Activated CD8-positive, alpha-beta memory T cell treated with anti-CD3 and anti-CD28 coated beads for 4 hours (primary cell): ENCODE results near the gene LINGO1.

Source experiments
- DNase-seq, 2 donors: peaks; one replicate each; pipeline ENCODE4 v3.0.0-alpha.2; 2020; ENCODE audit warnings: low read depth in 2 of 2

LINGO1 gene

DNA sequence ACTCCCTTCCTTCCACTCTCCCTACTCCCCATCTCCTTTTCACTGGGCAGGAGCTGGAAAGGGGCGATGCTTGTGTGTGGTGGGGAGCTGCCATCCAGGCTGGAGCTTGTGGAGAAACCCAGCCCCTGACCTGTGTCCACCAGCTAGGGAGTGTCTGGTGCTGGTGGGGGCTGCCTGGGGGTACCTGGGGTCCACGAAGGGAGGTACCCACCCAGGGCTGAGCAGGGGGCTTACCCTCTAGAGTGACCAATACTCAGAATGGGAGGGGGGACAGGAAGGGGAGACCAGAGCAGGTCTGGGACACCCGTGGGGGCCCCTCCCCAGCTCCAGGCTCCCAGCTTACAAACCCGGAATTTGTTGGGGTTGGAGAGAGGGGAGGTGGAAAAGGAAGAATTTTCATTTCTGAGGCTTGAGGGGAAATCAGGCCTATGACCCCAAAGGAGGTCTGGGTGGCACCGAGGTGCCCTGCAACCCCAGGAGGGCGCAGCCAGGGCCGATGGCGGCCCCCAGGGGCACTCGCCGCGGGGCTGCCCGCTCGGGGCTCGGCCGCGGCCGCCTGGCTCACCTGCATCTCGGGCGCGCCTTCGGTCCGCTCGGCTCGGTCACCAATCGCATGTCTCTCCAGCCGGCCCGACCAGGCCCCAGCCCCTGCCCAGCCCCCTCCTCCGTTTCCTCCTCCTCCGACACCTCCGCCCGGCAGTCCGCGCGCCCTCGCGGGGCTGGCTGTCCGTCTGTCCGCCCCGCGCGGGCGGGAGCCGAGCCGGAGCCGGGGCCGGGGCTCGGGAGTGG is 773 bp downstream of the LINGO1 start:
- no peak for DNase-seq

DNA sequence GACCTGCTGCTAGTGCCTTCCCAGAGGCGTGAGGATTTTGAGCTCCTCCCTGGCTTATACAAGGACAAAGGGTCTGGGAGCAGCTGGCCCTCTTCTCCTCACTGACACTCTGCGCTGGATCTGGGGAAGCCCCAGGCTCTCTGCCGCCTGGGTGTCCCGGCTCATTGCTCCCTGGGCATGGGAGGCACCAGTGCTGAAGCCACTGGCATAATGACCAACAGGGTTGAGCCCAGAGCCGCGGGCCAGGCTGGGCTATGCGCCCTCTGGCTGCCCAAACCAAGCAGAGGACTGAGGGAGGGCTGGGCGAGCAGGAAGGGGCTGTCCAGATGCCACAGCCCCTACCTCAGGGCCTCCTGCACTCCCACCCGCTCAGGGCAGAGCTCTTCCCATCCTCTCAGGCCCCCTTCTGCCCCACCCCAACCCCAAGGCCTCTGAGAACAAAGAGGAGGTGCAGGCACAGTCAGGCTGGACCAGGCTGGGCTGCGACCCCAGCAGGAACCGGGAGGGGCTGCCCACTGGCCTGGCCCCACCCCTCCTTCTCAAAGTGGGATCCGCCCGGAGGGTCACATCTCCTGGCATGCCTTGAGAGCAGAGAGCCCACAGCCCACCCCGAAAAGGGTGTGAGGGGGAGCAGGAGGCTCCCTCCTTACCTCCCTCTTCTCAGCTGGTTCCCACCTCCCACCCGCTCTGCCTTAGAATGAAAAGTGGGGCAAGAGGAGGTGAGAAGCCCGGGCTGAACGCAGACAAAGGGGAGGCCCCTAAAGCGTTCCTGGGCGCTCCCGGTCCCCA is 1.6 kb downstream of the LINGO1 start:
- no peak for DNase-seq

DNA sequence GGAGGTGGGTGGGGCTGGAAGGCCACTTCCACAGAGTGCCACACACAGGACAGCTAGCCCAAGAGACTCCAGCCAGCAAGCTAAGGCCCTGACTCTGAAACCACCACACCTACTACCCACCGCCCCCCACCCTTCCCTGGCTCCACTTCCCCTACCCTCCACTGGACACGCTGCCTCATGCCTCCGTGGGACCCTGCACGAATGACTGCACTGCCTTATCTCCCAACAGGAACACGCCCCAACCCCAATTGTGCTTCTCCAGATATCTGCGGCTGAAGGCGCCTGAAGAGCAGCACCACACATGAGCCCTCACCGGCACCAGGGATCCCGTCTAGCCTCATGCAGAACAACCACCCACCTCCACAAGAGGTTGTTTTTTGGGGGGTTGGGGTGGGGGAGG is 2.7 kb downstream of the LINGO1 start:
- no peak for DNase-seq

DNA sequence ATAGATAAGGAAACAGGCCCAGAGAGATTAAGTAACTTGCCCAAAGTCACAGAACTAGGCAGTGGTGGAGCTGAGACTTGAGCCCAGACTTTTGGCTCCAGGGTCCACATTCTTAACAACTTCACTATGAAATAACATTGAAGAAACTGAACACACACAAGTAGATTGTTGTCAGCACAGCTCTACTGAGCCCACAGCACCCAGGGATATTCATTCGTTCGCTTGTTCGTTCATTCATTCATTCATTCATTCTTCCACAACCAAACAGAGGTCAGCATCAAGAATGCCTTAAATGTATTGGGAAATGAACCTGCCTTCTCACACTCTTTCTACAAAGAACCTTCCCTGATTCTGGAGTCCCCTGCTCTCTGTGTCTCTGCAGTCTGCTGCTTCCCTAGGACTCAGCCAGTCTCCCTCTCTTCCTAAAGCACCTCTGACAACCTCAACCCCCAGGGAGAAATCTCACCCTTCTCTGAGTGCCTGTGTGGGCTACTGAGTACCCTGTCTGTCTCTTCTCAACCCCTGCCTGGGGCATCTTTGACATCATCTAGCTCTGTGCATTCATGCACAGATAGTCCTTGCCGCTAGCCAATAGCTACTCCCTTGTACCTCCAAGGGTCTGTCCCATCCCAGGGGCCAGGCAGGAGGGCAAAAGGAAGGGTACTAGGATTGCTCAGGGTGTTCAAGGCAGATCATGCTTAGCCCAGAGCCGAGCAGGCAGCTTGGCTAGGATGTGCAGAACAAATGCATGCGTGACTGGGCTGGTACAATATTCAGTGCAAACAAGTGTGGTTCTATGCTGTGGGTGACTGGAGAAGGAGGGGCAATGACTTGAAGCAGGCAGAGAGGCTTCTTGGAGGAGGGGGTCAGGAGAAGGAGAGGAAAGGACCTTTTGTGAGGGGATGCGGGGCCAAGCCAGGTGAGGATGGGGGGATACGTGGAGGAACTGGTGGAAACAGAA is 3.4 kb downstream of the LINGO1 start:
- no peak for DNase-seq

DNA sequence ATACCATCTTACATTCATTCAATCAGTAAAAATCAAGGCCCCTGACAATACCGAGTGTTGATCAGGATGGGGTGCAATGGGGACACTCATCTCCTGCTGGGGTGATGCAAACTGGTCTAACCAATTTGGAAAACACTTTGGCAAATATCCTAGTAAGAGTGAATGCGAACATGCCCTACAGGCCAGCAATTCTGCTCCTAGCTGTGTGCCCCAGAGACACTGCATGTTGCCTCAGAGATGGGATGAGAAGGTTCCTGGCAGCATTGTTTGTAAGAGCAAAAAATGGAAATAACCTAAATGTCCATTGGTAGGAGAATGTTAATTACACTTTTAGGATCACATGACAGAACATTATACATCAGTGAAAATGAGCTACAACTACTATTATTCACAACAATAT is 4.7 kb downstream of the LINGO1 start:
- DNase-seq, result no peak

DNA sequence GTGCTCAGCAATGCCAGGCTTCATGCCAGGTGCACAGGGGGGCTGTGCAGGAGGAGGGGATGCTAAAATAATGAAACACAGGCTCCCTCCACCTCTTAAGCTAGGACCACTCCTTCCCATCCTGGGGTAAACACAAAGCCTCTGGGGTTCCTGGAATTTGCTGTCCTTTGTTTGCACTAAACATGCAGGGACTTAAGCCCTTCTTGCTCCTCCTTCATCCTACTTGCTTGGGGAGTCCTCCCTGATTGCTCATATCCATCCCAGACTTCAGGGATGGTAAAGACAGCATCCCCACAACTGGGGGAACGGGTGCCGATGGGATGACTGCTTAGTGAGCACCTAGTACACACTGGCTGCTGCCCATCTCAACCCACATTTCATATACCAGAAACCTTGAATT is 5.1 kb downstream of the LINGO1 start:
- no peak for DNase-seq

DNA sequence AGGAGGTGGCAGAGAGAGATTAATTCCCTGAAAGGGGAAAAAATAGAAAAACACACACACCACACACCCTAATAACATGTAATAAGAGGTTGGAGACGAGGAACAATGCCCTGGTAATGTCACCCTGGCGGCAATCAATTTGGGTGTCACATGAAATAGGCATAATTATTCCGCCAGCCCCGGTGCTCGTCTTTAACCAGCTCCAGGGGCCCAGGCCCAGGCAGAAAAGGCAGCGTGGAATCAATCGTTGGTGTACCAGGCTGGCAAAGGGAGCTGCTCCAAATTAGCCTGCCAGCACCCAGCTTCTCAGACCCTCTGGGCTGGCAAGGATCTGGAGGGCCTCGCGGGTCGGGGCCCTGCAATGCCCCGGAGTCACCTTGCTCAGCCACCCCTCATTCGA is 5.6 kb downstream of the LINGO1 start:
- DNase-seq, result no peak

DNA sequence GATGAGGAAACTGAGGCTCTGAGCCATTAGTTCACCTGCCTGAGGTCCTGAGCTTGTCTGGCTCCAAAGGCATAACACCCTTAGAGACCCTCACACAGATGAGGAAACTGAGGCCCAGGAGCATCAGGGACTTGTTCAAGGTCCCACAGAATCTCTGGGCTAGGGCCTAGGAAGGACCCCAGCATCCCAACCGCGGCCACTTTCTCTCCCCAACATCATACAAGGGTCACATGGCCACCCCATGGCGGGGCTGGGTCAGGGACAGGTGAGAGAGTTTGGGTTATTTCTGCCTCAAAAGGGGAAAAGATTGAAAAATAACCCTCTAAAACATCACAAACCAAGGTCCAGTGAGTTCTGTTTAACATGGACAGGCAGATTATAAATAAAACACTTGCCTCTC is 6.7 kb downstream of the LINGO1 start:
- no peak for DNase-seq

DNA sequence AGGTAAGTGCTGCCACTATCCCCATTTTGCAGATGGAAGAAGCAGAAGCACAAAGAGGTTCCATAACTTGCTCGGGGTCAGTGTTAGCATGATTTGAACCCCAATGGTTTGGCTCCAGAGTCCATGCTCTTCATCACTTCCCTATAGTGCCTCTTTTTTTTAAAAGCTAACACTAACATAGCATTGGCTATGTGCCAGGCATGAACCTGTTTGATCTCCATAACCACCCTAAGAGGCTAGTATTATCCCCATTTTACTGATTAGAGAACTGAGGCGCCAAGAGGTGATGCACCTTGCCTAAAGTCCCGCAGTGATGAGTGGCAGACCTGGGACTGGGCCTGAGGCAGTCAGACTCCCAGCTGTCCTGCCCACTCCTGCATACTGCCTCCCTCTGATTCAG is 7.3 kb downstream of the LINGO1 start:
- DNase-seq, result no peak

DNA sequence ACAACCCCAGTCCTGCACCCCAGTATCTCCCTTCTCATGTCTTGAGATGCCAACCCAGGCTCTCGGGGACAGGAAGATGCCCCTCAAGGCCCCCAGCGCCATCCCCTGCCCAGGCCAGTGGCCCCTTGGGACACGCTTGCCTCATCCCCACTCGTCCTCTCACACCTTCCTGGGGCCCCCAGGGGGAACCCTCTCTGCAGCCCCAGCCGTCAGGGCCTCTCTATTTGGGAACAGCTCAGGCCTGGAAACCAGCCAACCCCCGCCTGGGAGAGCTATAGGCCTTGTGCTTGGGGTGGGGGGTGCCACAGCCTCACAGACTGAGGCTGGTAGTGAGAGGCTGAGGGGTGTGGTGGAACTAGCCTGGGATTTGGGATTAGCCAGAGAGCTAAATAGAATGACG is 7.8 kb downstream of the LINGO1 start:
- DNase-seq, result no peak

DNA sequence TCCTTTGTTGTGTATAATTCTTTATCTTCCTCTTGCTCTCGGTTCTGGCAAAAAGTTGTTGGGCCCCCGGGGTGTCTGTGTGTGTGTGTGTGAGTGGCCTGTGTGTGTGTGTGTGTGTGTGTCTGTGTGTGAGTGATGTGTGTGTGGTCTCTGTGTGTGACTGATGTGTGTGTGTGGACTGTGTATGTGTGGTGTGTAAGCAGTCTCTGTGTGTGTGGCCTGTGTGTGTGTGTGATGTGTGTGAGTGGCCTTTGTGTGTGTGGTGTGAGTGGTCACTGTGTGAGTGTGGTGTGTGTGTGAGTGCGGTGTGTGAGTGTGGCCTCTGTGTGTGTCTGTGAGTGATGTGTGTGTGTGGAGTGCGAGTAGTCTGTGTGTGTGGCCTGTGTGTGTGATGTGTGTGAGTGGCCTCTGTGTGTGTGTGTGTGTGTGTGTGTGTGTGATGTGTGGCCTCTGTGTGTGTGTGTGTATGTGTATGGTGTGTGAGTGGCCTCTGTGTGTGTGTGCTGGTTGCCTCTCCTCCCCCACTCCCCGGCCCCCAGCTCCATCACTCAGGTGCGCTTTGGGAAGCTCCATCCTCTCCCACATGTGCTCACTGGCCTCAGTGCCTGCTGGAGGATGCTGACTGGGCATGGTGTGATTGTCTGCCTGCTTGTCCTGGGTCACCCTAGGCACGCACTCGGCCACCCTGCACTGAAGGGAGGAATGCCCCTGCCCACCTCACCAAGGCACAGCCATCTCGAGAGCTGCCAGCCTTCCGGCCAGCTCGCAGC is 8.8 kb downstream of the LINGO1 start:
- no peak for DNase-seq

DNA sequence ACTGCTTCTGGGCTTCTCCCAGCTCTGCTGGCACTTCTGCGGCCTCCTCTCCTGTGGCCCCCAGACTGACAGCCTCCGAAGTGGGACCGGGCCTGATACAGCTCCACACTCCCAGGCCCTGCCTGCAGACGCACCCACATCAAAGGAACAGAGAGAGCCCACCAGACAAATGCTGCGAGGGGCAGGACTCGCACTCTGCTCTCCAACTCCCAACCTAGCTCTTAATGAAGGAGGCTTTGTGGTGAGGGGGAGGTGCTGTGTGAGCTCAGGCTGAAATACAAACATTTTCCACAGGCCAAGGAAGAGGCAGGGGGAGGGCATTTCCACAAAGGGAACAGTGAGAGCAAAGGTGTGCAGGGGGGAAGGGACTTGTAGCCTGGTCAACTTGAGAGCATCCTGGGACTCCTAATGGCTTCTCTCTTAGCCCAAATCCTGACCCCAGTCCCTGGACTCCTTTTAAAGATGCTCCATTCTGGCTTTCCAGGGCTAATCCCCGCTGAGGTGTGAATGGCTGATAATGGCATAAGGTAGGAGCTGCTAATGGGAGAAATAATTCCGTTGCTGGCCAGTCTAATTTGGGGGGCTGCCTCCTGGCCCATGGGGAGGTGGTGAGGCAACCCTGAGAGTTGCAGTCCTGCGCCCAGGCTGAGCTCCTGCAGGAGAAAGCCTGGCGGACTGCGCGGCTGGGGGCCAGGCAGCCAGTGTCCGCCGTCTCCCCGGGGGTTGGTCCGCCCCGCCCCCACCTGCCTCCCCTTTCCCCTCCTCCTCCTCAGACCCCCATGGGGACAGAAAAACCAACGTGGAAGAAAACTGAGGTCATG is 9.6 kb downstream of the LINGO1 start:
- DNase-seq, result no peak

DNA sequence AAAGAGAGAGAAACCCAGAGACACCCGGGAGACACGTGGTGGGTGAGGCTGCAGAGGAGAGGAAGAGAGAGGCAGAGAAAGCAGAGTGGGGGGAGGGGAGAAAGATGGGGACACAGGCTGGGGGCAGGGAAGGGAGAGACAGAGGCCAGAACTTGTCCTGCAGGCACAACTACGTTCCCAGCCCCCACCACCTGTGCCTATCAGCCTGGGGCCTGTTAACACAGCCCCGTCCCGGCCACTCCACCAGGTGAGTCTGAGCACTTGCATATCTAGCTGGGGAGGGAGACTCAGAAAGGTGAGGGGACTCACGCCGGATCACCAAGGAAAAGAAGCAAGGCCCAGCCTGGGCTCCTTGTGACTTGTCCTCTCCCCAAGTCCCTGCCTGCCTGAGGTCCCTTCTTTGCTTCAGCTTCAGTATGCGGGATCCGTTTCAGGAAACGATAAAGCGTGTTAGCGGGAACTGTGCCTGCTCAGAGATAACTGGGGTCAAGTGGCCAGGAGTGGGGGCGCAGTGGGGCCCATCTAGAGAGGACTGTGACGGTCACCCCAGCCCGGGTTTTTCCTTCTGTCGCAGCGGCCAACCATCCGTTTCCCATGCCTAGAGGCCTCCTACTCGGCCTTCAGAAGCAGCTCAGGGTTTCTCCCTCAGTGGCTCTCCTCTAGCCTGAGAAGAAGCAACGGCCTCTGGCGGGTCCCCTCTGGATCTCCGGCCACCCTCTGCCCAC is 10.3 kb downstream of the LINGO1 start:
- no peak for DNase-seq

DNA sequence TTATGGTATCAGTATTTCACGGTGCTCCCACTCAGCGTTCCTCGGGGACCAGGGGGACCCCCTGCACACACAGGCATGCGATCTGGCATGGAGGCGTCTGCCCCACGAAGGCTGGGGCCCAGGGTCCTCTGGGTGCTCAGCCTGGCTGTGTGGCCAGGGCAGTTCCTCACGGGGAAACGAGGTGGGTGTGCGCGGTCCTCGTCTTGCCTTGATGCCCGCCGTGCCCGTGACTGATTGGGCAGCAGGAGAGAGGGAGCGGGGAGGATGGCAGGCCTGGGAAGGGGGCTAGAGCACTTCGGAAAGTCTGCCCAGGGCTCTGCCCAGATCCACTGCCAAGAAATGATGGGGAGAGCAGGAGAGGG is 10.9 kb downstream of the LINGO1 start:
- DNase-seq, result no peak

DNA sequence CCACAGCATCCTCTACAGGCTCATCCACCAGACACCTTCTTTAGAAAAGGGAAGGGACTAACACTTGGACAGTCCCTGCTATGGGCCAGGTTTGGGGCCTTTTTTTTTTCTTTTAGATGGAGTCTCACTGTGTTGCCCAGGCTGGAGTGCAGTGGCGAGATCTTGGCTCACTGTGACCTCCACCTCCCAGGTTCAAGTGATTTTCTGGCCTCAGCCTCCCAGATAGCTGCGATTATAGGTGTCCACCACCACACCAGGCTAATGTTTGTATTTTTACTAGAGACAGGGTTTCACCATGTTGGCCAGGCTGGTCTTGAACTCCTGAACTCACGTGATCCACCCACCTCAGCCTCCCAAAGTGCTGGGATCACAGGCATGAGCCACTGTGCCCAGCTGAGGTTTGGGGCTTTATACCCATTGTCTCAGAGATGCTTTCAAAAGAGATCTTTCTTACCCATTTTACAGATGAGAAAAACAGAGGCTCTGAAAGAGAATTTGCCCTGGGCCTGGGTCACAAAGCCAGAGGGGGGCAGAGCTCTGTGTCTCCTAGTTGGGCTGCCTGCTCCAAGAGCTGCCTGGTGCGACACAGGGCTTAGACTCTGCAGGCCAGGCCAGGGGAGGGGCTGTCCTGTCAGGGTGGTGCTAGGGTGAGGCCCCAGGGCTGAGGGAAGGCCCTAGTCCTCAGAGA is 11.6 kb downstream of the LINGO1 start:
- DNase-seq, result no peak

DNA sequence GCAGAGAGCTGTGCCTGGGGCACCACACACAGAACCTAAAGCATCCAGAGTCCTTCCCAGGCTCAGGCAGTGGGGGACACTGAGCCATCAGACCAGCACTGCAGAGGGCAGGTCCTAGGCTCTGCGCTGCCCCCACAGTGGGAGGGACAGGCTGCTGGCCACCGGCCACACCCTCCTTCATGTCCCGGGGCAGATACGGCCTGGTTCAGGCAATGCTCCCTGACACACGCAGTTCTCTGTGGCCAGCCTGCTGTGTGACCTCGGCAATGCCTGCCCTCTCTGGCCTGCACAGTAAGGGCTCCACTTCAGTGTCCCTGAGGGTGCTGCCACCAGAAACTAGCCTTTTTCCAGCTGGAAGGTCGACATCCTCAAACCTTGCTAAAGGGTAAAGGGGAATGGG is 12.4 kb downstream of the LINGO1 start:
- DNase-seq, result no peak

DNA sequence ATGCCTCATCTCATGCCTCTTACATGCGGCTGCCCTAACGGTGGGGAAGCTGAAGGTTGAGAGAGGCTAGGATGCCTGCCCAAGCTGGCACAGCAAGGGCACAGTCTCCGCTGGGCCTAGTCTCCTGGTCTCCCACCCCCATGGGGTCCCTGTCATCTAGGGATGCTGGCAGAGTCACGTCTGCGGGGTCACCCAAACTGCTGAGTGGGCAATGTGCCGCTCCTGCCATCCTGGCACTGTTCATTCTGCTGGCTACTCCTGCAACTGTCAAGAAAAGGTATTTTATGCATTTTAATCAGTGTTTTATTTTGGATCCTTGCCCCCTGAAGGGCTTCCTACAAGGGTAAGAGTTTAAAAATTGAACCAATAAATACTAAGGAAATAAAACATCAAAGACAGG is 12.8 kb downstream of the LINGO1 start:
- DNase-seq, result no peak

DNA sequence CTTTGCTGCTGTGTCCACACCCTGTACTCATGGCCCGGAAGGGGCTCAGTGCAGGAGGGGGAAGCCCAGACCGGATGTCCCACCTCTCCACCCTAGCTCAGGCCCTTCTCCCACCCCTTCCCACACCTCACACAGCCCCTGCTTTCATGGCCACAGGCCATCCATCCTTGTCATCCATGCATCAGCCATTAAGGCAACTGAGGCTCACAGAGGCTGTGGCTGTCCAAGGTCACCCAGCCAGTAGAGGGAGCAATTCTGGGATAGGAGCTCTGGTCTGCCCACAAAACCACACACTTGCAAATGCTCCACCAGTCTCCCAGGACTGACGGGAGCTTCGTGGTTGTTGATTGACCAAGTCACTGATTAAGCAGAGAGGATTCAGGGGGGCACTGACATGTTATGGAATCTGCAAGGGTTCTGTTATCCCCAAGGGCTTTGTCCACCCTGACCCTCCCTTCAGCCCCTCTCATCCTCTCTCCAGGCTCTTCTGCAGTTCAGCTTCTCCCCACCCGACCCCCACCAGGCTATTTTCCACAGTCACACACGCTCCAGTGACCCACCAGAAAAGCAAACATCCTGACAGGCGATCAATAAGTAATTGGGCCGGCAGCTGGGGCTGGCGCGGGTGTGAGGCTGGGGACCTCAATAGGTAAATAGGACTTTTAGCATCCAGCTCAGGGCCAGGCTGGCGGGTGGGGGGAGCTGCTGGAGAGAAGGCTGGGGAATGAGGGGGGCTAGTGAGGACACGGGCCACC is 15.1 kb downstream of the LINGO1 start:
- DNase-seq, result no peak

DNA sequence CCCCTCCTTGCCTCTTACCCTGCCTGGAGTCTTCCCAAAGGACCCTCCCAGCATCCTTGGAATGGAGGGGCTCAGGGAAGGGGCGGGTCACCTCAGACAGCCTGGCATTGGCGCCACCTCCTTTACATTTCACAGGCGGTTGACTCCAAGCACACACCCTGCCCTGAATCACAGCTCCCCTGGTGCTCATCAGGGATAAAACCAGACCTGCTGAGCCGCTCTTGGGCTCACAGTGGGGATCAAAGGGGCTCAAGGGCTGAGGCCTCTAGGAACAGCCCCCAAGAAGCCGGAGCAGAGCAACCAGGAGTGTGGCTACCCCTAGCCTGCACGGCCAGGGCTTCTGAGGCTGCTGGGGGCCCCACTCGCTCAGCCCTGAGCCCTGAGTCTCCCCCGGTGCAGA is 16.6 kb downstream of the LINGO1 start:
- no peak for DNase-seq
